ENCODE results near the gene HAO1.
A peak's percentile ranks its signal among the peaks of the same experiment; 100 is the strongest.

HAO1 gene

GRCh38 chr20:7883309-7883708, 56.9 kb downstream of the HAO1 start:
- Histone ChIP-seq H4K8ac (ENCODE audit: low read length) (no peak overlapping the region), H4K91ac (ENCODE audit: low read length) (no peak overlapping the region), H2AFZ (ENCODE audit: low read depth, low read length) (no peak overlapping the region), H3K4me2 (ENCODE audit: low read length, poor library complexity, severe bottlenecking) (no peak overlapping the region), H3K79me1 (replicated peaks; ENCODE audit: low read length, poor library complexity, severe bottlenecking) (no peaks in the 10 kb centered on the region), H3K23ac (ENCODE audit: low read length in 2 of 2) (no peak overlapping the region), H3K4ac (ENCODE audit: low read depth in 1 of 2, low read length in 2 of 2) (no peak overlapping the region), H3K9ac (ENCODE audit: low read length) (no peak overlapping the region), H3K27me3 (ENCODE audit: control insufficient read depth in 1 of 2, insufficient read depth in 1 of 2, low read length in 2 of 2) (no peaks in the 10 kb centered on the region), H3K4me3 (ENCODE audit: insufficient read depth in 1 of 2, low read depth in 1 of 2, low read length in 2 of 2) (no peak overlapping the region), H2BK5ac (ENCODE audit: low read depth, low read length, poor library complexity, severe bottlenecking) (no peak overlapping the region), H3K14ac (ENCODE audit: low read length in 2 of 2) (no peak overlapping the region), H3K4me1 (ENCODE audit: control insufficient read depth, insufficient read depth, low read depth, low read length) (no peaks in the 10 kb centered on the region), H2BK120ac (ENCODE audit: low read depth, low read length) (no peak overlapping the region), H2BK15ac (ENCODE audit: low read depth, poor library complexity, severe bottlenecking) (no peak overlapping the region), H2AK5ac (ENCODE audit: low read length, severe bottlenecking) (no peak overlapping the region), H3K36me3 (ENCODE audit: control insufficient read depth in 1 of 2, insufficient read depth in 2 of 2, low read depth in 1 of 2, low read length in 2 of 2) (no peaks in the 10 kb centered on the region), H2BK12ac (ENCODE audit: low read length in 2 of 2) (no peak overlapping the region), H3K18ac (ENCODE audit: low read depth in 1 of 2, low read length in 2 of 2) (no peak overlapping the region), H3K27ac (ENCODE audit: low read length, poor library complexity, severe bottlenecking) (no peak overlapping the region), H3K9me3 (ENCODE audit: control insufficient read depth, low read length) (no peaks in the 10 kb centered on the region)
- no peak for DNase-seq
- 88% methylated on average over 3 of the region's 4 CpGs for WGBS

GRCh38 chr20:7882076-7882475, 58.2 kb downstream of the HAO1 start:
- Histone ChIP-seq H3K27ac (ENCODE audit: low read length, poor library complexity, severe bottlenecking) (no peak overlapping the region), H3K4ac (ENCODE audit: low read depth in 1 of 2, low read length in 2 of 2) (no peak overlapping the region), H3K18ac (ENCODE audit: low read depth in 1 of 2, low read length in 2 of 2) (no peak overlapping the region), H3K4me2 (ENCODE audit: low read length, poor library complexity, severe bottlenecking) (no peak overlapping the region), H3K79me1 (replicated peaks; ENCODE audit: low read length, poor library complexity, severe bottlenecking) (no peaks in the 10 kb centered on the region), H4K91ac (ENCODE audit: low read length) (no peak overlapping the region), H2BK15ac (ENCODE audit: low read depth, poor library complexity, severe bottlenecking) (no peak overlapping the region), H3K23ac (ENCODE audit: low read length in 2 of 2) (no peak overlapping the region), H2AFZ (ENCODE audit: low read depth, low read length) (no peak overlapping the region), H4K8ac (ENCODE audit: low read length) (no peak overlapping the region), H3K14ac (ENCODE audit: low read length in 2 of 2) (no peak overlapping the region), H3K4me1 (ENCODE audit: control insufficient read depth, insufficient read depth, low read depth, low read length) (no peaks in the 10 kb centered on the region), H2AK5ac (ENCODE audit: low read length, severe bottlenecking) (no peak overlapping the region), H3K27me3 (ENCODE audit: control insufficient read depth in 1 of 2, insufficient read depth in 1 of 2, low read length in 2 of 2) (no peaks in the 10 kb centered on the region), H3K4me3 (ENCODE audit: insufficient read depth in 1 of 2, low read depth in 1 of 2, low read length in 2 of 2) (no peak overlapping the region), H2BK5ac (ENCODE audit: low read depth, low read length, poor library complexity, severe bottlenecking) (no peak overlapping the region), H2BK12ac (ENCODE audit: low read length in 2 of 2) (no peak overlapping the region), H3K9ac (ENCODE audit: low read length) (no peak overlapping the region), H3K36me3 (ENCODE audit: control insufficient read depth in 1 of 2, insufficient read depth in 2 of 2, low read depth in 1 of 2, low read length in 2 of 2) (no peaks in the 10 kb centered on the region), H3K9me3 (ENCODE audit: control insufficient read depth, low read length) (no peaks in the 10 kb centered on the region), H2BK120ac (ENCODE audit: low read depth, low read length) (no peak overlapping the region)
- 85% methylated on average over 3 of the region's 4 CpGs for WGBS
- no peak for DNase-seq

GRCh38 chr20:7881551-7881950, 58.7 kb downstream of the HAO1 start:
- H2AFZ ChIP-seq (ENCODE audit: low read depth, low read length) = no peak overlapping the region
- H3K14ac ChIP-seq (ENCODE audit: low read length in 2 of 2) = no peak overlapping the region
- no peak overlapping the region for H4K8ac ChIP-seq (ENCODE audit: low read length)
- H2BK120ac ChIP-seq (ENCODE audit: low read depth, low read length) = no peak overlapping the region
- DNase-seq = no peak
- no peak overlapping the region for H3K4me3 ChIP-seq (ENCODE audit: insufficient read depth in 1 of 2, low read depth in 1 of 2, low read length in 2 of 2)
- H2AK5ac ChIP-seq (ENCODE audit: low read length, severe bottlenecking) = no peak overlapping the region
- H3K9me3 ChIP-seq (ENCODE audit: control insufficient read depth, low read length) = no peaks in the 10 kb centered on the region
- no peak overlapping the region for H2BK12ac ChIP-seq (ENCODE audit: low read length in 2 of 2)
- no peaks in the 10 kb centered on the region for H3K27me3 ChIP-seq (ENCODE audit: control insufficient read depth in 1 of 2, insufficient read depth in 1 of 2, low read length in 2 of 2)
- H4K91ac ChIP-seq (ENCODE audit: low read length) = no peak overlapping the region
- no peaks in the 10 kb centered on the region for H3K36me3 ChIP-seq (ENCODE audit: control insufficient read depth in 1 of 2, insufficient read depth in 2 of 2, low read depth in 1 of 2, low read length in 2 of 2)
- H3K4me1 ChIP-seq (ENCODE audit: control insufficient read depth, insufficient read depth, low read depth, low read length) = no peaks in the 10 kb centered on the region
- no peak overlapping the region for H3K4me2 ChIP-seq (ENCODE audit: low read length, poor library complexity, severe bottlenecking)
- no peak overlapping the region for H3K4ac ChIP-seq (ENCODE audit: low read depth in 1 of 2, low read length in 2 of 2)
- no peak overlapping the region for H2BK15ac ChIP-seq (ENCODE audit: low read depth, poor library complexity, severe bottlenecking)
- no peaks in the 10 kb centered on the region for H3K79me1 ChIP-seq (replicated peaks; ENCODE audit: low read length, poor library complexity, severe bottlenecking)
- no peak overlapping the region for H3K9ac ChIP-seq (ENCODE audit: low read length)
- no peak overlapping the region for H3K23ac ChIP-seq (ENCODE audit: low read length in 2 of 2)
- no peak overlapping the region for H2BK5ac ChIP-seq (ENCODE audit: low read depth, low read length, poor library complexity, severe bottlenecking)
- no peak overlapping the region for H3K27ac ChIP-seq (ENCODE audit: low read length, poor library complexity, severe bottlenecking)
- H3K18ac ChIP-seq (ENCODE audit: low read depth in 1 of 2, low read length in 2 of 2) = no peak overlapping the region
- 20% methylated on average over 1 of the region's 3 CpGs for WGBS

GRCh38 chr20:7879883-7880282, 60.4 kb downstream of the HAO1 start:
- Histone ChIP-seq H3K36me3 (ENCODE audit: control insufficient read depth in 1 of 2, insufficient read depth in 2 of 2, low read depth in 1 of 2, low read length in 2 of 2) (no peaks in the 10 kb centered on the region), H3K18ac (ENCODE audit: low read depth in 1 of 2, low read length in 2 of 2) (no peak overlapping the region), H3K79me1 (replicated peaks; ENCODE audit: low read length, poor library complexity, severe bottlenecking) (no peaks in the 10 kb centered on the region), H3K4me1 (ENCODE audit: control insufficient read depth, insufficient read depth, low read depth, low read length) (no peaks in the 10 kb centered on the region), H4K8ac (ENCODE audit: low read length) (no peak overlapping the region), H2BK120ac (ENCODE audit: low read depth, low read length) (no peak overlapping the region), H2BK12ac (ENCODE audit: low read length in 2 of 2) (no peak overlapping the region), H3K23ac (ENCODE audit: low read length in 2 of 2) (no peak overlapping the region), H3K14ac (ENCODE audit: low read length in 2 of 2) (no peak overlapping the region), H3K9ac (ENCODE audit: low read length) (no peak overlapping the region), H3K4ac (ENCODE audit: low read depth in 1 of 2, low read length in 2 of 2) (no peak overlapping the region), H3K4me3 (ENCODE audit: insufficient read depth in 1 of 2, low read depth in 1 of 2, low read length in 2 of 2) (no peak overlapping the region), H3K27ac (ENCODE audit: low read length, poor library complexity, severe bottlenecking) (no peak overlapping the region), H2AK5ac (ENCODE audit: low read length, severe bottlenecking) (no peak overlapping the region), H3K27me3 (ENCODE audit: control insufficient read depth in 1 of 2, insufficient read depth in 1 of 2, low read length in 2 of 2) (no peaks in the 10 kb centered on the region), H4K91ac (ENCODE audit: low read length) (no peak overlapping the region), H3K9me3 (ENCODE audit: control insufficient read depth, low read length) (no peaks in the 10 kb centered on the region), H2BK5ac (ENCODE audit: low read depth, low read length, poor library complexity, severe bottlenecking) (no peak overlapping the region), H2AFZ (ENCODE audit: low read depth, low read length) (no peak overlapping the region), H3K4me2 (ENCODE audit: low read length, poor library complexity, severe bottlenecking) (no peak overlapping the region), H2BK15ac (ENCODE audit: low read depth, poor library complexity, severe bottlenecking) (no peak overlapping the region)
- WGBS = 78% methylated on average over 4 of the region's 5 CpGs
- DNase-seq = peak; percentile 84
